Endothelial cell of hepatic sinusoid (primary cell): ENCODE measurements around the gene HOXC5.

Experiments used
- in situ Hi-C: cut with HindIII; loops from 2 replicates; pipeline ENCODE4 v1.10.0; 2017; ENCODE audit warnings: low sequenced_read_pairs

The HOXC5 gene

DNA sequence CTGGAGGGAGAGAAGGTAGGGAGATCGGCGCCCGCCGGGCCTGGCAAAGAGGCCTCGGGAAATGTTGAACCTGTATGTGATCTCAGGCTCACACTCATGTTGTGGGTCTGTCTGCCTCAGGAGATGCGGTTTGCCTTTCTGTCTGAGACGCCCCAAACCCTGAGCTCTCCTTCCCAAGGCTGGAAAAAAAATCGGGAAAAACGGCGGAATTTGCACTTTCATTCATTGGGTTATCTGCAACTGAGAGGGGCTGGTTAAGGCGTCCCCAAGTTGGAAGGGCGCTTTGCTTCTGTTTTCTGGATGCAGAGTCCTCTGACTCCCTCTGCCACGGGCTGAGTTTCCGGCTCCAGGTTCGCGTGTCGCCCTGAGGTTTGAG lies 37.9 kb upstream of the HOXC5 start:
- in situ Hi-C loops: no loop called here

DNA sequence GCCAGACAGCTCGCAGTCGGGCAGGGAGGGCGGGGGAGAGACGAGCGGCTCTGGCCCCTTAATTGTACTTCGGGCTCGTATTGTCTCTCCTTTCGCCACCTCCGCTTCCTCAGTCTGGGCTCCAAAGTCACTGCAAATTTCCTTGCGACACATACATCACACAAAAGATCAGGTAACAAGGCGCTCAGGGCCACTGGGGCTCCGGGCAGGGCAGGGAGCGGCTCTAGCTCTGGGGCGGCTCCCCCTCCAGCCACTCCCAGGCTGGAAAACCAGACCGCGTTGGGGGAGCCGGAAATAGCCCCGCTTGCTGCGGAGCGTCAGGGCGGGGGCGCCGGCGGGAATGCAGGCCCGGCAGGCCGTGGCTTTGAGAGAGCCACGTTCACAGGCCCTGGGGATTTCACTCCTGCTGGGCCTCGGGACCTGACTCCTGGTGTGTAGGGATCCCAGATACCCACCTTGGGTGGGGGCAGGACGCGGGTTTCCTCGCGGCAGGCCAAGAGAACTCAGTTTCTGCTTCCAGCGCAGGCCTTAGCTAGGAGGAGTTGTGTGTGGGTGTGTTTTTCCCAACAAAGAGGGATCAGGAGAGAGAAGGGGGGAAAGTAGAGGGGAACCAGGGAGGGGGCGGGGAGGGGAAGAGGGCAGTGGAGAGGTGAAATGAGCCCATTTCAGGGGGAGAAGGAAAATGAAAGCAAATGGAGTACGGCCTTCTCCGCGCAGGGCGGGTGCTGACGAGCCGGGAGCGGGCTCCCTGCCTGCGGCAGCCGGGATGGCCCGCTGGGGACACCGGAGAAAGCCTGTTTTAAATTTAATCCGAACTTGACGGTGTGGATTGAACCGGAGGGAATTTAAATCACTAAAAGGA lies 37.2 kb upstream of the HOXC5 start:
- in situ Hi-C loops: no loop called here

DNA sequence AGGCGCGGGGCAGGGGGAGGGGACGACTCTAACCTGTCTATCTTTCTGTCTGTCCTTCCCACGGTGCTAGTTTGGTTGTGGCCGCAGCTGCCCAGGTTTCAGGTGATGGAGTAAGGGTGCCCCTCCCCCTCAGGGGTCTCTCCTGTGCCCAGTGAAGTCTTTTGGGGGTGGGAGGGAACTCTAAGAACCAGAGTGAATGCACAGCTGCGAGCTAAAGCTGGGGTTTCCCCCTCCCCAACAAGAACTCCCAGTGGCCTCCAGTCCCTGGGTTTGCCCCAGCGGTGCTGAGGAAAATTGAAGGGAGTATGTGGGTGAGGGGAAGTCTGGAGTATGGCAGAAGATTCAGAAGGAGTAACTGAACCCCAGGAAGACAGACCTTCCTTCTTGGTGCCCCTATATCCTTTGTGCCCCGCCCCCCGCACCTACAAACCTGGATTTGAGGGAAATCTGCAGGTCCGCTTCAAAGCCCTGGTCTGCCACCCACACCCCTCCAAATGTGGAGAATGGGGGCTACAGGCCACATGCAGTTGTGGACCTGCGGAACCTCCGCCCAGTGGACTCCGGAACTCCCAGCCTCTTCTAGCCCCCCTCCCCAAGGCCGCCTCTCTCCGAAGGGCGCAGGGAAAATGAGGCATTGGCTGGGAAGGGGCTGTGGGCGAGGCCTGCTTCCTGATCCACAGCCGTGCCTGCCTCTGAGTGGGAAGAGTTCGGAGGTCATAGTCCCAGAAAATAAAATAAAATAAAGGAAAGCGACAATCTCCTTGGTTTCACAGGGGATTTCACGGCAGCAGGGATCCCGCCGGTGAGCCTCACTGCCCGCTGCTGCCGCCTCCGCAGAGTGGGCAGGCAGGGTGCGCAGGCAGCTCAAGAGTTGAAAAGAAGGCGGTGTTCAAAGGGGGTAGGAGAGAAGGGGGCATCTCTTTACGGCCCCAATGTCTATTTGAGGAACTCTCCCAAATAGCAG lies 36.3 kb upstream of the HOXC5 start:
- in situ Hi-C loops: no loop called here

DNA sequence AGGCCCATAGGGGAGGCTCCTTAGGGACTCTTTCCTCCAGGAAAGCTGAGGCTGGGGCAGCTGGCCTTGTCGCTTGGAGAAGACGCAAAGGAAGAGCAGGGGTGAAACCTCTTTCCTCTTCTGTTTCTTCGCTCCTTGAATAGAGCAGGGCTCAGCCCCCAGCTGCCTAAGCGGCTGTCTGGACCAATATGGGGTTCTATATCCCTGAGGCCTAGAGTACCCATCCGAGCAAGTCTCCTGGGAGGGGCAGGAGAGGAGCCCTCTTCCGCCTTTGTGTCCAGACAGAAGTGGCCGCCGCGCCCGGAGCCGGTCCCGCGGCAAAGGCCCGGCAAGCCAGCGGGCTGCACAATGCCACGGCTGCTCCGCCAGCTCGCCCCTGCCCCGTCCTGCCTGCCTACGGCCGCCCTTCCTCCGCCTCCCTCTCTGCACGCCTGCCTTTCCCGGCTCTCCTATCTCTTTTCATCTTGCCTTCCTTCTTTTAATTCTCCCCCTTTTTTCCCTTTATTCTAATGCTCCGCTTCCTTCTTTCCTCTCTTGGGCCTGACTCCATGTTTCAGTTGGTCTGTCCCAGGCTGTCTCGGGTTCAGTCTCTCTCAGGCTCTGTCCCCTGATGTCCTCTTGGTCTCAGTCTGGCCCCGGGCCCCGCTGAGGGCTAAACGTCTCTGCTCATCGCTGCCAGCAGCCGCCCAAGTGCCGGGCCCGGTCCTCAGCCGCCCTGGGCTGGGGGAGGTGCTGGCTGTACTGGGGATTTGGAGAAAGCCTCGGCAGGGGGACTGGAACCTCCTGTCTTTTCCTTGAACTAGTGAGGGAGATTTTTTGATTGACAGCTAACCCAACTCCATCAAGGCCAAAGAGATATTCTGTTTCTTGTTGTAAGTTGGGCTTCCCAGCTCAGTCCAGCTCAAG lies 35.4 kb upstream of the HOXC5 start:
- in situ Hi-C loops: no loop called here

DNA sequence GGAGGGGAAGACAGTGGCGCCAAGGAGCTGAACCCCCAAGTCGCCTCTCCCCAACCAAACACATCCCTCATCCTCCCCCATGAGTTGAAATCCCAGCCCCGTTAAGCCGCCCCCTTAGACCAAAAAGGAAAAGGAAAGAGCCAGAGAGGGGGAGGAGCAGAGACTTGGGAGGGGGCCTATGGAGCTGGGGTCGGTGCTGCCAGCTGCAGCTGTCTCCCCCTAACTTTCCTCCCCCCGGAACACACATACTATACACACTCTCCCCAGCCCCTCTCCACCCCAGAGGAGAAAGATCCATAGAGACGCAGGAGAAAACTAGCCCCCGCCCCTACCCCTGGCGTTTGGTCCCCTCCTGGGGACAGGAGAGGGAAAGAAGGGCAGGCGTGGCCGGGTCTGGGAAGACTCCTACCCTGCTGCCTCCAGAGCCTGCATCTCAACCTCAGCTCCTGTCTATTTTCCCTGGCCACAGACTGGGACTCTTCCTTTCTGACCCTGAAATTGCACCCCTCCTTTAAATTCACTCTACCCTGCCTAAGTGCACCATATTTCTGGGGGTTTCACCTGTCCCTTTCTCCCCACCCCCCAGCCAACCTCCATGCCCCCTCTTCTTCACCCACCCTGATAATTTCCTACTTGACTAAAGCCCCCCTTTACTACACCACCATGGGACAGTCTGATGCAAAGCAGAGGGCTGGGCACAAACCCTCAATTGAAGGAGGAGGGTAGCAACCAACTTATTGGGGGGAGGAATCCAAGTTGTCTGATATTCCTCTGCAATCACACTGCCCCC lies 34.5 kb upstream of the HOXC5 start:
- in situ Hi-C loops: no loop called here

DNA sequence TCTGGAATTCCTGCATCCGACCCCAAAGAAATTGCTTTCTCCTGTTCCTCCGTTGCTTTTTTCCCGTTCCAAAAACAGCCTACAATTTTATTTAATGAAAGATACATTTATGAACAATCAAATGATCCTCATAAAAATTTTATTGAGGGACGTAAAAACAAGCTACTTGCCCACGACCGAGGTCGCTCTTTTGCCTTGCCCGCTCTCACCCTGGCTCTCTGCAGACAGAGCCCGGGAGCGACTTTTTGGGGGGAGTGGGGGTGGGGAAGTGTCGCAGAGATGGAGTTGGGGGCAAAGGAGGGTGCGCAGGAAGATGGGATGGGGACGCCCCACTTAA lies 34.0 kb upstream of the HOXC5 start:
- in situ Hi-C loops: no loop called here

DNA sequence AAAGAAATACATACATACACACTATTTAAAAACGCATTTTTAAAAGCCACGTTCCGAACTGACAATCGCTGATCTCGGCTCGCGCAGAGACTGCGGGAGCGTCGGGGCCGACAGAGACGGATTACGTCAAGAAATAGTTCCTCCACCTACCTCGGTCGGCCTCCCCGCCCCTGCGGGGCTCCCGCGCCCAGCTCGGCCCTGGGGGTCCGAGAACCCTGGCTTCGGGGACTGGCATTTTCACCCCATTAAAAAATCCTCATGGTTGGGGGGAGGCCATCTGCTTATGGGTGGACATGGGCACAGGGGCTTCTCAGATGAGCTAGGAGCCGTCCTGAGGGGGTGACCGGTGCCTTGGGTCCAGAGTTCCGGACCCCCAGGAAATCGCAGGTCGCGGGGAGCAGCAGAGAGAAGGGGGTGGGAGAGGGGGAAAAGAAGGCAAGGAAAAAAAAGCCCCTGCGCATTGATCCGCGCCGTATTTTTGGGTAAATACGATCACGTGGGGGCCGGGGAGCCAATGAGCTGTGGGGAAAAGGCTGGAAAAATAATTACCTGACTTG lies 33.2 kb upstream of the HOXC5 start:
- in situ Hi-C loops: no loop called here

DNA sequence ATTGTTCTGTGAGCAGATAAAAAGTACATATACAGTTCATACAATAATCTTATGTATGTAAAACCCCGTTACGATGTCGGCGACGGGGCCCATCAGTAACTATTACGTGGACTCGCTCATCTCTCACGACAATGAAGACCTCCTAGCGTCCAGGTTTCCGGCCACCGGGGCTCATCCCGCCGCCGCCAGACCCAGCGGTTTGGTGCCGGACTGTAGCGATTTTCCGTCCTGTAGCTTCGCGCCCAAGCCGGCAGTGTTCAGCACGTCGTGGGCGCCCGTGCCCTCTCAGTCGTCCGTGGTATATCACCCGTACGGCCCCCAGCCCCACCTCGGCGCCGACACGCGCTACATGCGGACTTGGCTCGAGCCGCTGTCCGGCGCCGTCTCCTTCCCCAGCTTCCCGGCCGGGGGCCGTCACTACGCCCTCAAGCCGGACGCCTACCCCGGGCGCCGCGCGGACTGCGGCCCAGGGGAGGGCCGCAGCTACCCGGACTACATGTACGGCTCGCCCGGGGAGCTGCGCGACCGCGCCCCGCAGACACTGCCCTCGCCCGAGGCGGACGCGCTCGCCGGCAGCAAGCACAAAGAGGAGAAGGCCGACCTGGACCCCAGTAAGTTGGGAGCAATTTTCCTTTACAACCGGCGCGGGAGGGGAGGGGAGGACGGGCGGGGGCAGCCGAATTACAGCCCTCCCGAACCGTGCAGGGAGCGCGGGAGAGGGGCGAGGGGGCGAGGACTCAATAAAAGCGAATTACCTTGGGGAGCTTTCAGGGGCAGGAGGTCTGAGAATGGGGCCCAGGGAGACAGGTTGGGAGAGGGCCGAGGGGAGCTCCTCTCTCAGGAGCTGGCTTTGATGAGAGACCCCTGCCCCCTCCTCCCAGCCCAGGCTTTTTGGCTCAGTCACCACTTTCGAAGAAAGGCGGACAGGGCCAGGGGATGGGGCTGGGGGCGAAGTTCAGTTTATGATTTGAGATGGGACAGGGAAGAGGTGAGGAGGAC lies 32.4 kb upstream of the HOXC5 start, which contains the start of gene HOXC9:
HOXC9 (plus strand) TSS at position 46 of the 999 bp plus-strand sequence; CDS start at position 74, 28 bp downstream.
- in situ Hi-C loops: no loop called here

DNA sequence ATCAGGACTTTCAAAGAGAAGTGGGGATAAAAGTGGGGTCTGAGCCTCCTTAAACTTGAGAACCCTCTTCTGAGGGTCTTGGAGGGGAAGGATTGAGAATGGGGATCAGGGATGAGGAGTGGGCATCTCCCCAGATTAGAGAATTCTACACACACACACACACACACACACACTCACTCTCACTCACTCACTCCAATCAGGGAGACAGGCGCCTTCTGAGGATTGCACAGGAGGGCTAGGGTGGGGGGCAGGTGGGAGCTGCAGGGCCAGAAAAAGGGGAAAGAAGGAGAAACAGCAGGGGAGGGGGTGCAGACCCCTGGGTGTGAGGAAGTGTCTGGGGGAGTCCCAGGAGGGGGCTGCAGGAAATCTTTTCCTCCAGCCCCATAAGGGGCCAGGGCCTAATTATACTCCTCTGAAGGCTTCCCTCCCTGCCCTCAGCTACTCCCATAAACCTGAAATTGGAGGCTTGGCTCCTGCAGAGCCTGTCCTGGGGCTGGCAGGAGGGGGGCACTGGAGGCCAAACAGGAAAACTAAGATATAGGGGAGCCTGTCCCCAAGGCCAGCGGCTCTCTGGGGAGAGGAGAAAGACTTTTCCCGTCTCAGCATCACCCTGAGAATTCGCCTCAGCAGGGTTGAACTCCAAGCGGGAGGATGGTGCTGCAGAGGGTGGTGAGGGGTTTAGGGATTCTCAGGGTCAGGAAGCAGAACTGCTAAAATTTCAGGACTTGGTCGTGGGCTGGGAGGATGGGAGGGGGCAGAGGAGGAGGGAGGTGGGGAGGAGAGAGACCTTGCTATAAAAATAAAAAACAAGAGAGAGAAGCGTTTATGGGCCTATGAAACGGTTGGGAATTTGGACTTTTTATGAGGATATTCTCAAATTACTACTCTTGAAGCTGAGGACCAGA lies 31.3 kb upstream of the HOXC5 start:
- in situ Hi-C loops: no loop called here

DNA sequence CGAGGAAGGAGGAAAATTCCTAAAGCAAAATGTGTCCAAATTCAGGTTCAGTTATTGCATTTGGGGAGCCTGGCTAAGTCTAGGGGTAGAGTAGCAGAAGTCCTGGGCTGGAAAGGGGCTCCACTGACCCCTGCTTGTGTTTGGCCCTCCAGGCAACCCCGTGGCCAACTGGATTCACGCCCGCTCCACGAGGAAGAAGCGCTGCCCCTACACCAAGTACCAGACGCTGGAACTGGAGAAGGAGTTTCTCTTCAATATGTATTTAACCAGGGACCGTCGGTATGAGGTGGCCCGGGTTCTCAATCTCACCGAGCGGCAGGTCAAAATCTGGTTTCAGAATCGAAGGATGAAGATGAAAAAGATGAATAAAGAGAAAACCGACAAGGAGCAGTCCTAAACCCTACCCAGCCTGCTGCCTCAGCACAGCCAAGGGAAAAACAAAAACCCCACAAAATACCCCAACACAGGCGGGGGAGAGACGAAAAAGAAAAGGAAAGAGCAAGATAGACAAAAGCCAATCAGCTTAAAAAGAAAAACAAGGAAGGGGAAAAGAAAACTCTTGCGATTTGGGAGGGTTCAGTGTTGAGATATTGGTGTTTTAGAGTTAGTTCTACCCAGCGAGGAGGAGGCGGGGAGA lies 30.5 kb upstream of the HOXC5 start:
- in situ Hi-C loops: no loop called here

DNA sequence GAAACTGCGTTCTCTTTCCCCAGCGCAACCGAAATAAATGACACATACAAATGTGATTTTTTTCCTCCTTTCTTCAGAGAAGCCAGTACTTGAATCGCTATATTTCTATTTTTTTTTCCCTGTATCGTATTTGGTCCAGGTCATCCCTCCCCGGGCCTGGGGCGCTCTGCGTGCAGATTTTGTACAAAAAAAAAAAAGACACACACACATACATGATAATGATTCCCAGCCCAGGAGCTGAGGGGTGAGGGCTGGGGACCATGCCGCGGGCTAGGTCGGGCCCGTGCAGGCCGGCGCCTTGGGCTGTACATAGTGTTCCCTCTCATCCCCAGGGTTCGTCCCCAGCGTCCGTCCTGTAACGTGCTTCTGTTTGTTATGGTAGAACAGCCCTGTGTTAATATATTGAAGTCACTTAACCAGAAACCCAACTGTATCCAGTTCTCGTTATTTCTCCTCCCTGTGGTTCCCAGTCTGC lies 29.9 kb upstream of the HOXC5 start:
- in situ Hi-C loops: no loop called here

DNA sequence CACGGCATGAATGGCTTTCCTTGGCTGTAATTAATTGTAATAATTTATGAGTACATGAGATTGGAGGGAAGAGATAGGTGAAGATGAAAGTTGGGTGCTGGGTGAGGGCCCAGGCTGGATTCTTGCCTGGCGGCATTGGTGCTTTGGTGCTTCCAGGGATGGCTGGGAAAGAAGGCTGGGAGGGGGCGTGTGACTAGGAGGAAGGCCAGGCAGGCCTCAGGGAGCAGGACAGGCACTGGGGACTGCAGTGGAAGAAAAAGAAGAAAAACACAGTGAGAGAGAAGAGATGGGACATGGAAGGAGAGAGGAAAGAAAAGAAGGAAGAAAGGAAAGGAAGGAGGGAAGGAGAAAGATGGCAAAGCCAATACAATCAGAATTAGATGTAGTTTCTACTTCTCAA lies 29.2 kb upstream of the HOXC5 start:
- in situ Hi-C loops: no loop called here

DNA sequence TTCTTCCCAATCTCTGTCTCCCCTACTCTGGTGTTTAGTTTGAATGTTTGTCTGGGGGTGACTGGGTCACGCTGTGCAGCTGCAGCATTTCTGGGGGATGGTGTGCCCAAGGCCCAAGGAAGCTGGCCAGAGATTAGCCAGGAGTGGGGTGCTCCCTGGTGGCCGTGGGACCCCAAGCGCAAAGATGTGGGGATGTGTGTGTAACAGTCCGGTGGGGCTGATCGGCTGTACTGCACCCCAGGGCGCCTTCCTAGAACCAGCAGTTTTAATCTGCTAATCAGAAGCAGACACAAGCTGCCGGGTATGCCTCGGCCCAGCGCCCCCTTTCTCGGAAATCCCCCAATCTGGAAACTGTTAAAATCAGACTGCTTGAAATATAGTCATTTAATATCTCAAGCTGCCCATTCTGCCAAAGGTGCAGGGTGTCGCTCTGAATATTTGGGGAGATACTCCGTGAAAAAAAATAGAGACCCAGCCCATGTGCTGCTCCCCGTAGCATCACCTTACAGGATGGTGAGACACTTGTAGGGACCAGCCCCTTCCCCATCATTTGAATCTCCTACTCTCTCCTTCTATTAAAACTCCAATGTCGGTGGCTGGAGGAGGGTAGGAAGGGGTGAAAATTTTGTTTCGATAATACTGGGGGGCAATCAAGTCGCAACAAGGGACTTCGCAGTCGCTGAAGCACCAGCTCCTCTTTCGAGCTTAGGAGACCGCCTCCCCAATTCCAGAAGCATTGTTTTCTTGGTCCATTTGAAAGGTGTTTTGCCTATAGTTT lies 28.6 kb upstream of the HOXC5 start:
- in situ Hi-C loops: no loop called here

DNA sequence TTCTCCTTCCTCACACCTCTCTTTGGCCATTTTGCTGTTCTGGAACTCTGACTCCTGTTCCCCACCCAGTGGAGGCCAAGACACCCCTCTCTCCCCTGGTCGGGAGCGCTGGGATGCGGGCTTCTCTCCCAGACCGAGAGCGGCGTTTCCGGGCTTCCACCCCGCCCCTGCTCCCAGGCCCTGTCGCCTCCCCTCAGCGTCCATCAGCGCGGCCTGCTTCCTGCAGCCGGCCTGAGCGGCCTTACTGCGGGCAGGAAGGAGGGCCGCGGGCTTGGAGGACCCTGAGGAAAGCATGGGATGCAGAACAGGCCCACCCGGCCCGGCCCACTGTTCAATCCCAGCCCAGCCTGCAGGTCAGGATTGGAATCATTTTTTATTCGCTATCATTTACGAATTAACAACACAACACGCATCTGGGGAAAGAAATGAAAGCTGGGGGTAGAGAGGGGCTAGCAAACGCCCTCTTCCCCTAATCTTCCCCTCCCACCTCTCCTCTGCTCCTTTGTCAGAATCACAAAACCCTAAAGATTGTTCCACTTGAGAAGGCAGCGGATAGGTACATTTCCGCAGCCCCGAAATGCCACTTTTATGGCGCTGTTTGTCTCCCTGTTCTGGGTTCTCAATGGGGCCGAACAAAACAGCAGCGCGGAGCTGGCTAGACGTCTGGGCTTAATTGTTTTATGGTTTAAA lies 27.9 kb upstream of the HOXC5 start:
- in situ Hi-C loops: no loop called here

DNA sequence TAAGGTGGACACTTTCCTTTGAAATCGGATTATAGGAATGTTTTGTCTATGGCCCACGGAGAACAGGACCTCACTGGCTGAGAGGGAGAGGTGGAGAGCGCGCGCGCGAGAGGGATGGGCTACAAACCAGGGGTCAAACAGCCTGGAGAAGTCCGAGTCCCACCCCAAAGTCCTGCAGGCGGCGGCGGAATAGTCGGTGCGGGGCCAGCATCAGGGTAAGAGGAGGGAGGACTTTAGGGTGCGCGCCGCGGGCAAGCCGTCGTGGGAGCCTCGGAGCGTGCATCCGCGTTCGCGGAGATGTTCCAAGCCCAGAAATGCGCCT lies 27.4 kb upstream of the HOXC5 start:
- in situ Hi-C loops: no loop called here
